GM12892 (cell line): ENCODE measurements around the gene NOS1.

Source experiments
- POLR2A ChIP-seq: IDR thresholded peaks from 2 replicates; pipeline ENCODE4 v1.6.1; 2011; ENCODE audit warnings: low read depth, low read length, control low read depth
- POLR2AphosphoS5 ChIP-seq: IDR thresholded peaks from 2 replicates; pipeline ENCODE4 v1.6.1; 2011; ENCODE audit warnings: low read depth, low read length, control low read depth

- no peak for TF ChIP-seq POLR2A
- TF ChIP-seq POLR2AphosphoS5 = no peak
Measured at GRCh38 chr12:117316336-117316735, 45.1 kb downstream of the NOS1 start.
